GM10248 (cell line): ENCODE measurements around the gene STK38L.

Experiments used
- CTCF ChIA-PET: fragments of 300-600 bp; sonication (Branson Sonifier 250); formaldehyde crosslinking; extraction: SDS; loops from one replicate; lab custom pipeline; 2021; ENCODE audit warnings: antibody characterized with exemption; lab: Yijun Ruan, JAX
- POLR2A ChIA-PET: fragments of 350-650 bp; sonication (Branson Sonifier 250); formaldehyde crosslinking; extraction: SDS; loops from one replicate; lab custom pipeline; 2020; ENCODE audit warnings: antibody characterized with exemption; lab: Yijun Ruan, JAX
- DNase-seq: peaks from one replicate; pipeline ENCODE4 v3.0.0; 2012; ENCODE audit errors: extremely low spot score
- TF ChIP-seq, protein P1 (sequence below): IDR thresholded peaks from 2 replicates; pipeline ENCODE4 v1.5.1; 2012; ENCODE audit warnings: mild to moderate bottlenecking, low read depth; ENCODE audit errors: extremely low read depth, missing control alignments, control extremely low read depth

STK38L gene

DNA sequence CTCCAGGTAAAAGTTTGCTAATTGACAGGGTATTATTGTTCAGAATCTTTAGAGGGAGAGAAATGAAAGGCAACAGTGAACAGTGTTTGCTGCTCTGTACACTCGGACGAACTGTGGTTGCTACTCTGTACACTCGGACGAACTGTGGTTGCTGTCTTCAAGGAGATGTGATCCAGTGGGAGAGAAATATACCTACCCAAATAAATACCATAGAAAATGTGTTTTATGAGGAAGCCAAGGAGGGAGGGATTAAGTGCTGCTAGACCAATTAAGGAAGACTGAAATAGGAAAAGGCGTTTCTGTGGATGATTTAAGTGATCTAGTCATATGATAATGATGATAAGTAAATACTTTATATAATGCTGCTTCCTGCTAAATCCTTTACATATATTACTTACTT lies 2.7 kb downstream of the STK38L start:
- CTCF ChIA-PET, result interaction anchor here (1.6 to 2.8 kb wide), 2 partner anchors 9 to 13 kb away, joined by 4 to 8 read pairs; no protein-coding TSS in a partner anchor
- TF ChIP-seq, protein P1, sequence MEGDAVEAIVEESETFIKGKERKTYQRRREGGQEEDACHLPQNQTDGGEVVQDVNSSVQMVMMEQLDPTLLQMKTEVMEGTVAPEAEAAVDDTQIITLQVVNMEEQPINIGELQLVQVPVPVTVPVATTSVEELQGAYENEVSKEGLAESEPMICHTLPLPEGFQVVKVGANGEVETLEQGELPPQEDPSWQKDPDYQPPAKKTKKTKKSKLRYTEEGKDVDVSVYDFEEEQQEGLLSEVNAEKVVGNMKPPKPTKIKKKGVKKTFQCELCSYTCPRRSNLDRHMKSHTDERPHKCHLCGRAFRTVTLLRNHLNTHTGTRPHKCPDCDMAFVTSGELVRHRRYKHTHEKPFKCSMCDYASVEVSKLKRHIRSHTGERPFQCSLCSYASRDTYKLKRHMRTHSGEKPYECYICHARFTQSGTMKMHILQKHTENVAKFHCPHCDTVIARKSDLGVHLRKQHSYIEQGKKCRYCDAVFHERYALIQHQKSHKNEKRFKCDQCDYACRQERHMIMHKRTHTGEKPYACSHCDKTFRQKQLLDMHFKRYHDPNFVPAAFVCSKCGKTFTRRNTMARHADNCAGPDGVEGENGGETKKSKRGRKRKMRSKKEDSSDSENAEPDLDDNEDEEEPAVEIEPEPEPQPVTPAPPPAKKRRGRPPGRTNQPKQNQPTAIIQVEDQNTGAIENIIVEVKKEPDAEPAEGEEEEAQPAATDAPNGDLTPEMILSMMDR, result no peak
- DNase-seq, result no peak
- POLR2A ChIA-PET, result no interaction called here

DNA sequence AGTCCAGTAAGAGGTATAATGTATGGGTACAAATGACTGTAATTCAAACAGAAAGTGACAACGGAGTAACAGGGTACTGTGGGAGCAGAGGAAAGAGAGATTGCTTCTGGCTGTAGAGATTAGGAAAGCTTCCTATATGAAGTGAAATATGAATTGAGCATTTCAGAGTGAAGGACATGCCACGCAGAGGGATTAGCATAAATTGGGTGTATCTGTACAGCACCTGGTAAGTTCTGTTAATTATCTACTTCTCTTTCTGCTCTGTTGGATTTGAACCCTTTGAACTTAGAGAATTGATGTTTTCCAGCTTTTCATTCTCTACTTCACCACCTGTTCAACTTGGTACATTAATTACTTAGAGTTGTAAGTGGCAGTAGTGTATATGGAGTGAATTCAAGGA lies 8.8 kb downstream of the STK38L start:
- ChIA-PET POLR2A (interaction anchor here (1.6 kb wide), 1 partner anchor 25 kb away, joined by 6 read pairs; no protein-coding TSS in a partner anchor), CTCF (interaction anchor here (0.6 to 3.0 kb wide), 6 partner anchors 9 to 65 kb away, joined by 3 to 11 read pairs (median 3); no protein-coding TSS in a partner anchor)
- DNase-seq, result no peak
- TF ChIP-seq, protein P1, result no peak

- TF ChIP-seq, protein P1, result no peak
- POLR2A ChIA-PET, result interaction anchor here (0.8 to 1.6 kb wide), 2 partner anchors 25 to 46 kb away, joined by 3 to 6 read pairs; no protein-coding TSS in a partner anchor
- CTCF ChIA-PET, result interaction anchor here (0.6 to 3.0 kb wide), 7 partner anchors 8 to 66 kb away, joined by 3 to 11 read pairs (median 3); partner anchors contain the start of gene STK38L
- no peak for DNase-seq
Measured at GRCh38 chr12:27253347-27253746, 9.3 kb downstream of the STK38L start.

DNA sequence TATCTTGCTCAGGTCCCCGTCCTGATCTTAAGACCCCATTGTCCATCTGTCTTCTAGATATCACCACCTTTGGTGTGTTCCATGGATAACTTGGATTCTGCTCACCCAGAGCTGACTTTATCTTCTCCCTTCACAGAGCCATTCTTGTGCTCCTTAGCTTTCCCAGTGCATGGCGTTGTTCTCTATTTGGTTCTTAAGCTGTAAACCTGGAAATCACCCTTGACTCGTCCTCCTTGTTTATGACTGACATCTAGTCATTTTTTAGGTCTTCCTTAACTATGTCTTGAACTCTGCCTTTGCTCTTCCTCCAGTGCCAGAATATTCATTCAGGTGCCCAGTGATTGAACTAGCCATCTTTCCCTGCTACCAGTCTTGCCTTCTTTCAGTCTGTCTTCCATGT lies 11.7 kb downstream of the STK38L start:
- CTCF ChIA-PET, result interaction anchor here (1.1 to 5.7 kb wide), 4 partner anchors 16 to 237 kb away, joined by 3 to 33 read pairs (median 6); no protein-coding TSS in a partner anchor
- TF ChIP-seq, protein P1, result no peak
- POLR2A ChIA-PET, result no interaction called here
- no peak for DNase-seq

- TF ChIP-seq, protein P1, result no peak
- POLR2A ChIA-PET, result interaction anchor here (1.4 kb wide), 1 partner anchor 9 kb away, joined by 5 read pairs; no protein-coding TSS in a partner anchor
- CTCF ChIA-PET, result interaction anchor here (0.8 to 5.7 kb wide), 7 partner anchors 8 to 235 kb away, joined by 3 to 33 read pairs (median 5); partner anchors contain the start of genes MED21 and STK38L
- no peak for DNase-seq
Measured at GRCh38 chr12:27257104-27257843, 13.2 kb downstream of the STK38L start.

DNA sequence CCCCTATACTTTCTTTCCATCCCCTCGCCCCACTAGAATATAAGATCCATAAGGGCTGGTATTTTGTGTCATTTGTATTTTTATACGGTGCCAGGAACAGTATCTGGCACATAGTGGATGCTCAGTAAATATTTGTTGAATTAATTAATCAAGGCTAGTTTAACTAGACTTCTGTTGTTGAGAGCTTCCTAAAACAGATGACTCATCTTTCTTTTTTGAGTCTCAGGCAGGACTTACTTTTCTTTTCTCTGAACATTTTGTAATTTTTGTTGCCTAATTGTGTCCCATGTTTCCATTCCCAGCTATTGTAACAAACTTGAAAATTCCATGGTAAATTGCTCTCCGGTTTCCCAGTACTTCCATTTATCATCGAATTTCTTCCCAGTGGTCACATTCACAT lies 16.7 kb downstream of the STK38L start:
- CTCF ChIA-PET, result interaction anchor here (0.7 to 1.1 kb wide), 3 partner anchors 11 to 22 kb away, joined by 3 read pairs; no protein-coding TSS in a partner anchor
- DNase-seq, result no peak
- TF ChIP-seq, protein P1, result no peak
- POLR2A ChIA-PET, result interaction anchor here (1.1 kb wide), 1 partner anchor 11 kb away, joined by 5 read pairs; no protein-coding TSS in a partner anchor
